Common myeloid progenitor, CD34-positive (primary cell): ENCODE data around the gene OR5I1.
"Not testable (repeated sequence)": the region's sequence is repeated elsewhere in the genome, so short reads cannot be mapped to it uniquely, and the experiment has no call there.

Experiments
- CTCF ChIA-PET: fragments of 350-600 bp; sonication (Branson Sonifier 250); formaldehyde crosslinking; loops from one replicate; lab custom pipeline; 2021; ENCODE audit warnings: antibody characterized with exemption; lab: Charles Lee
- POLR2A ChIA-PET: fragments of 350-600 bp; sonication (Branson Sonifier 250); formaldehyde crosslinking; loops from one replicate; lab custom pipeline; 2021; ENCODE audit warnings: antibody characterized with exemption; lab: Charles Lee
- DNase-seq, 3 donors: peaks; one replicate each; pipeline versions ENCODE4 v3.0.0 to v3.0.0-alpha.2; 2013
- H3K27ac ChIP-seq, 2 experiments: 1 replicate in 1 of 2; 2 replicates in 1 of 2; pipeline ENCODE4 v1.7.0; 2013; ENCODE audit warnings: inconsistent platforms in 2 of 2, low read length in 2 of 2, mild to moderate bottlenecking in 2 of 2, low read depth in 1 of 2, moderate library complexity in 1 of 2; ENCODE audit not compliant: severe bottlenecking in 2 of 2, insufficient read depth in 1 of 2, poor library complexity in 1 of 2
- H3K27me3 ChIP-seq, 5 experiments: replicated peaks in 2 of 5; 1 replicate in 3 of 5; 2 replicates in 2 of 5; pipeline versions ENCODE4 v1.6.1 to v1.7.0; 2013; ENCODE audit warnings: low read length in 4 of 5, mild to moderate bottlenecking in 2 of 5, moderate library complexity in 2 of 5, inconsistent platforms in 1 of 5; ENCODE audit not compliant: insufficient read depth in 5 of 5, control insufficient read depth in 4 of 5
- H3K36me3 ChIP-seq, 4 experiments: 1 replicate in 2 of 4; 2 replicates in 2 of 4; pipeline versions ENCODE4 v1.6.1 to v1.7.0; 2013; ENCODE audit warnings: low read length in 3 of 4, control low read depth in 1 of 4, mild to moderate bottlenecking in 1 of 4; ENCODE audit not compliant: control insufficient read depth in 4 of 4, insufficient read depth in 4 of 4
- H3K4me1 ChIP-seq, 4 experiments: 1 replicate in 3 of 4; 2 replicates in 1 of 4; pipeline versions ENCODE4 v1.6.1 to v1.7.1; 2013; ENCODE audit warnings: low read length in 3 of 4, mild to moderate bottlenecking in 3 of 4, control low read depth in 1 of 4, inconsistent platforms in 1 of 4, moderate library complexity in 1 of 4; ENCODE audit not compliant: control insufficient read depth in 4 of 4, insufficient read depth in 4 of 4; ENCODE audit errors: control extremely low read depth in 1 of 4
- H3K4me3 ChIP-seq, 7 experiments: 1 replicate in 4 of 7; 2 replicates in 3 of 7; pipeline versions ENCODE4 v1.5.1 to v1.7.0; 2013; ENCODE audit warnings: mild to moderate bottlenecking in 7 of 7, low read length in 6 of 7, moderate library complexity in 6 of 7, inconsistent platforms in 2 of 7, low read depth in 2 of 7, control low read depth in 1 of 7; ENCODE audit not compliant: insufficient read depth in 4 of 7, control insufficient read depth in 1 of 7; ENCODE audit errors: extremely low read depth in 1 of 7
- H3K9me3 ChIP-seq, 5 experiments: 1 replicate in 4 of 5; 2 replicates in 1 of 5; pipeline versions ENCODE4 v1.6.1 to v1.7.1; 2013; ENCODE audit warnings: low read length in 4 of 5, mild to moderate bottlenecking in 2 of 5, inconsistent platforms in 1 of 5, low read depth in 1 of 5, moderate library complexity in 1 of 5; ENCODE audit not compliant: control insufficient read depth in 4 of 5, insufficient read depth in 2 of 5; ENCODE audit errors: control extremely low read depth in 1 of 5
- WGBS: methylation state at CpG from one replicate; pipeline ENCODE4 v1.1.5; 2013; ENCODE audit not compliant: insufficient coverage; 5-methylcytosine and 5-hydroxymethylcytosine counted together

Gene OR5I1

DNA sequence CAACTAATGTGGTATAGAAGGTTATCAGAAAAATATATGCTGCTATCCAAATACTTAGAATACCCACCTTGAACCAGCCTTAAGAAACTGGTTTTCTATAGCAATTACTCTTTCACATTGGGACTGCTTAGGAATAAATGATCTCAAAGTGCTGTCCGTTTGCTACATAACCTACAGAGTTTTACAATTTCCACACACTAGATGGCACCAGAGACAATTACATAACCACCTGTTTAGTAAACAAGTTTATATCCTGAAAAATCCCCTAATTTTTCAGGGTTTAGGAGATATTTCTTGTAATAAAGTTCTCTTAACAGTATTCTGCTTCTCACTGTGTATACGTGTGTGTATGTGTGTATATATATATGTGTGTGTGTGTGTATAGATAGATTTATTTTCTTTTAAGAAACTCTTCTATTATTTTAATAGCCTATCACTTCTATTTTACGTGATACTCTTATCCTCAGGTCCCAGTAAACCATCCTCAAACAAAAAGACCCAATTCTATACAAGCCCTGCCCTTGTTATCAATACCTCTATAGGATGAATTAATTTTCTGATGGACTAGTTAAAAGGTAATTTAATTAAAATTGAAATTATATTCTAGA is 6.7 kb upstream of the OR5I1 start:
- Histone ChIP-seq H3K36me3 (no peaks in the 10 kb centered on the region), H3K4me3 (no peak overlapping the region), H3K27me3 (no peaks in the 10 kb centered on the region), H3K27ac (no peak overlapping the region), H3K4me1 (no peaks in the 10 kb centered on the region), H3K9me3 (no peaks in the 10 kb centered on the region)
- WGBS = no CpG with 5 or more reads among the region's 3 CpGs
- peak; percentile 2 to 30 (median 24) for DNase-seq
- ChIA-PET CTCF (no interaction called here), POLR2A (no interaction called here)

GRCh38 chr11:55920537-55920936 is 15.7 kb downstream of the OR5I1 start:
- 84% methylated on average over 4 of the region's 5 CpGs for WGBS
- Histone ChIP-seq H3K4me3 (no peak overlapping the region), H3K36me3 (no peaks in the 10 kb centered on the region), H3K4me1 (no peaks in the 10 kb centered on the region), H3K9me3 (no peaks in the 10 kb centered on the region), H3K27me3 (no peaks in the 10 kb centered on the region), H3K27ac (no peak overlapping the region)
- CTCF ChIA-PET = no interaction called here
- no peak for DNase-seq
- POLR2A ChIA-PET = no interaction called here

DNA sequence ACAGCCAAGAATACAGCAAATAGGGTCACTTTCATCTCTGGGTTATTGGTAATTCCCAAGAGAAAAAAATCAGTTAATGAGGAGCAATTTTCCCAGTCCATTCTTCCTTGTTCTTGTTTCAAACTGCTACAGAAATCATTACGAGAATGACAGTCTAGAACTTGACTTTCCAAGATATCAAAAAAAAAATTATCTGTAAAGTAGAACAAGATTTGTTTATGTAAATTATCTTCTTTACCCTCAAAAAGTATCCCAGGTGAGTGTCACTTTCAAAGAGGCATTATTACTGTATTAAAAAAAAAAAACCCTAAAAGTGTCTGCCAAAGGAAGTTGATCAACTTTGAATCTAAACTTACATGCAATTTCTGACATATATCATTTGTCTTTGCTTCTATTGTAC is 21.7 kb downstream of the OR5I1 start, which contains the start of gene OR5W2:
OR5W2 (minus strand) TSS at position 101 of the 400 bp plus-strand sequence; CDS start at position 101, 0 bp downstream.
- H3K4me3 ChIP-seq = no peak within 1 kb of the TSS
- no peaks in the 10 kb centered on the region for H3K9me3 ChIP-seq
- ChIA-PET POLR2A (no interaction called here), CTCF (no interaction called here)
- no peaks in the 10 kb centered on the region for H3K36me3 ChIP-seq
- no CpG with 5 or more reads among the region's 1 CpG for WGBS
- H3K4me1 ChIP-seq = no peaks in the 10 kb centered on the region
- no peaks in the 10 kb centered on the region for H3K27me3 ChIP-seq
- no peak within 1 kb of the TSS for H3K27ac ChIP-seq
- no peak for DNase-seq

GRCh38 chr11:55902308-55902707 is 33.9 kb downstream of the OR5I1 start:
- WGBS = 80% methylated on average over 1 of the region's 2 CpGs
- POLR2A ChIA-PET = no interaction called here

DNA sequence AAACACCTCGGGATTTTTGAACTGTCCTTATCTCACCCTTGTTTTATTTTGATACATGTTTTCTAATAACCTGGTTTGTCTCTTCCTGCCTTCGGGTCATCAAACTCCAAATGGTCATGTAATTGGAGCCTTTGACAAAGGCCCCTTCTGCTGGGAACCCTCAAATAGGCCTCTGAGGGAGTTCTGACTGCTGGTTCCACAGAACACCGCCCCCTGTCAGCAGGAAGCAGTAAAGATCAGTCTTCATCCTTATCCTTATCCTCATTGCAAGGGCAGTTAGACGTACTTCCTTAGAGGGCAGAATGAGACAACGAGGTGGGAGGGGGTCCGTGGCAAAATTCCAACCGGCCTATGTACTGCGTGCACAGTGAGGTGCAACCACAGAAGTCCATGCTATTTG is 41.0 kb downstream of the OR5I1 start:
- Histone ChIP-seq H3K27ac (no peak overlapping the region), H3K36me3 (no peaks in the 10 kb centered on the region), H3K9me3 (peaks cover 0 to 4% (median 0%) of the 10 kb centered on the region in 5 experiments), H3K4me3 (no peak overlapping the region), H3K4me1 (no peaks in the 10 kb centered on the region), H3K27me3 (no peaks in the 10 kb centered on the region)
- ChIA-PET CTCF (no interaction called here), POLR2A (no interaction called here)
- 86% methylated on average over 6 of the region's 8 CpGs for WGBS
- DNase-seq = no peak

More at GRCh38 chr11:55902308-55902707, 33.9 kb downstream of the OR5I1 start:
- Histone ChIP-seq H3K9me3 (peaks cover 0 to 4% (median 0%) of the 10 kb centered on the region in 5 experiments), H3K4me3 (no peak overlapping the region), H3K4me1 (no peaks in the 10 kb centered on the region), H3K27ac (no peak overlapping the region), H3K27me3 (no peaks in the 10 kb centered on the region), H3K36me3 (no peaks in the 10 kb centered on the region)
- no peak for DNase-seq
- CTCF ChIA-PET = no interaction called here

GRCh38 chr11:55885481-55885880 is 50.7 kb downstream of the OR5I1 start:
- POLR2A ChIA-PET = not testable (repeated sequence)
- 87% methylated on average over 8 of the region's 9 CpGs for WGBS

More at GRCh38 chr11:55885481-55885880, 50.7 kb downstream of the OR5I1 start:
- H3K4me1 ChIP-seq, H3K27me3 ChIP-seq, H3K9me3 ChIP-seq, H3K4me3 ChIP-seq, DNase-seq, CTCF ChIA-PET, H3K27ac ChIP-seq, H3K36me3 ChIP-seq: not testable (repeated sequence)
